Measurements from ENCODE around the gene TSC22D4. TPM values are rescaled to one million over a fixed set of nuclear protein-coding genes. Genes with fewer than 3 reads are reported as not detected.

TSC22D4 gene
- total and polyA plus RNA-seq, 9 of the 15 experiments (the other 6 are each of a cell fraction or from before 2014, with no cell fraction given) = 0.37 to 107 (median 28.7) TPM

DNA sequence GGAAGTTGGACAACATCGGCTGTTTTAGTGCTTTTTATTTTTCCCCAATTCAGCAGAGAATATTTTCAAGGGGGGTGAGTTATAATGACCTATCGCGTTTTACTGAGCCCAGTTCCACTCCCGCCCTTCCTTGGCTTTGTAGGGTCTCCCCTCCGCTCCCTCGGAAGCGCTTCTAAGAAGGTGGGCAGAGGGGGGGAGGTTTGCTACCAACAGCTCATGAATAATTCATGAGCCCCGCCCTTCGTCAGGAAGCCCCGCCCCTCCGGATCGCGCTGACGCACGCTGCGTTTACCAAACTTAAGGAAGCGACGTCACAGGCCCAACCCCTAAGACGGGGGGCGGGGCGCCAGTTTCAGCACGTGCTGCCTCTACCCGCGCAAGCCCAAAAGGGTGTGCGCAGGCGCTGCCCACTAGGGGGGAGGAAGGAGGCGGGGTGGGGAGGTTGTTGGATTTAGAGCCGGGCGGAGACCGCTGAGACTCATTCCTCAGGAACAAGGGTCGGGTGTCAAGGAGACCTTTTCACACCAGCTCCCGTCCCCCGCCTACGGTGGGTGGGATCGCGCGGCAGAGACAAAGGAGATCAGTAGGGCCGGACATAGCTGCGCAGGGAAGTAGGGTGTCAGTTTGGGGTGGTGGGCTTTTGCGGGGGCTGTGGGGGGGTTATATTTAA, 49.9 kb downstream of the TSC22D4 start (continued):
- TF ChIP-seq, protein P1, sequence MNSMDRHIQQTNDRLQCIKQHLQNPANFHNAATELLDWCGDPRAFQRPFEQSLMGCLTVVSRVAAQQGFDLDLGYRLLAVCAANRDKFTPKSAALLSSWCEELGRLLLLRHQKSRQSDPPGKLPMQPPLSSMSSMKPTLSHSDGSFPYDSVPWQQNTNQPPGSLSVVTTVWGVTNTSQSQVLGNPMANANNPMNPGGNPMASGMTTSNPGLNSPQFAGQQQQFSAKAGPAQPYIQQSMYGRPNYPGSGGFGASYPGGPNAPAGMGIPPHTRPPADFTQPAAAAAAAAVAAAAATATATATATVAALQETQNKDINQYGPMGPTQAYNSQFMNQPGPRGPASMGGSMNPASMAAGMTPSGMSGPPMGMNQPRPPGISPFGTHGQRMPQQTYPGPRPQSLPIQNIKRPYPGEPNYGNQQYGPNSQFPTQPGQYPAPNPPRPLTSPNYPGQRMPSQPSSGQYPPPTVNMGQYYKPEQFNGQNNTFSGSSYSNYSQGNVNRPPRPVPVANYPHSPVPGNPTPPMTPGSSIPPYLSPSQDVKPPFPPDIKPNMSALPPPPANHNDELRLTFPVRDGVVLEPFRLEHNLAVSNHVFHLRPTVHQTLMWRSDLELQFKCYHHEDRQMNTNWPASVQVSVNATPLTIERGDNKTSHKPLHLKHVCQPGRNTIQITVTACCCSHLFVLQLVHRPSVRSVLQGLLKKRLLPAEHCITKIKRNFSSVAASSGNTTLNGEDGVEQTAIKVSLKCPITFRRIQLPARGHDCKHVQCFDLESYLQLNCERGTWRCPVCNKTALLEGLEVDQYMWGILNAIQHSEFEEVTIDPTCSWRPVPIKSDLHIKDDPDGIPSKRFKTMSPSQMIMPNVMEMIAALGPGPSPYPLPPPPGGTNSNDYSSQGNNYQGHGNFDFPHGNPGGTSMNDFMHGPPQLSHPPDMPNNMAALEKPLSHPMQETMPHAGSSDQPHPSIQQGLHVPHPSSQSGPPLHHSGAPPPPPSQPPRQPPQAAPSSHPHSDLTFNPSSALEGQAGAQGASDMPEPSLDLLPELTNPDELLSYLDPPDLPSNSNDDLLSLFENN (IDR thresholded peaks at IDR 0.05; ENCODE audit: low read depth in 2 of 2, low read length in 2 of 2) = peak in 1 of 2 experiments; percentile 78; a peak in 2 of 4 replicates
- peak; percentile 15 to 24; a peak in 1 of 4 replicates for TF ChIP-seq ARNT (IDR thresholded peaks at IDR 0.05)
- TF ChIP-seq, protein P2, sequence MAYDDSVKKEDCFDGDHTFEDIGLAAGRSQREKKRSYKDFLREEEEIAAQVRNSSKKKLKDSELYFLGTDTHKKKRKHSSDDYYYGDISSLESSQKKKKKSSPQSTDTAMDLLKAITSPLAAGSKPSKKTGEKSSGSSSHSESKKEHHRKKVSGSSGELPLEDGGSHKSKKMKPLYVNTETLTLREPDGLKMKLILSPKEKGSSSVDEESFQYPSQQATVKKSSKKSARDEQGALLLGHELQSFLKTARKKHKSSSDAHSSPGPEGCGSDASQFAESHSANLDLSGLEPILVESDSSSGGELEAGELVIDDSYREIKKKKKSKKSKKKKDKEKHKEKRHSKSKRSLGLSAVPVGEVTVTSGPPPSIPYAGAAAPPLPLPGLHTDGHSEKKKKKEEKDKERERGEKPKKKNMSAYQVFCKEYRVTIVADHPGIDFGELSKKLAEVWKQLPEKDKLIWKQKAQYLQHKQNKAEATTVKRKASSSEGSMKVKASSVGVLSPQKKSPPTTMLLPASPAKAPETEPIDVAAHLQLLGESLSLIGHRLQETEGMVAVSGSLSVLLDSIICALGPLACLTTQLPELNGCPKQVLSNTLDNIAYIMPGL (CRISPR knock-in tag; IDR thresholded peaks at IDR 0.05) = 0 out of 2 replicates have a peak, but pooled peaks have one; percentile 81
- TF ChIP-seq ZNF354B (CRISPR knock-in tag; IDR thresholded peaks at IDR 0.05) = 0 out of 2 replicates have a peak, but pooled peaks have one; percentile 35
- TF ChIP-seq MYC (IDR thresholded peaks at IDR 0.05; ENCODE audit: low read depth, low read length) = peak; percentile 96
- TF ChIP-seq MYC (CRISPR knock-in tag; IDR thresholded peaks at IDR 0.05; ENCODE audit: borderline replicate concordance, low read depth) = no peak
- no peak for TF ChIP-seq MCM7 (IDR thresholded peaks at IDR 0.05)
- TF ChIP-seq NFE2 (IDR thresholded peaks at IDR 0.05; ENCODE audit: low read depth) = peak; percentile 82
- TF ChIP-seq POLR2B (IDR thresholded peaks at IDR 0.05; ENCODE audit: low read depth, partially characterized antibody) = peak; percentile 97
- no peak for TF ChIP-seq ZNF347 (CRISPR knock-in tag; IDR thresholded peaks at IDR 0.05; ENCODE audit: low read depth)
- peak; percentile 66 for TF ChIP-seq PHF8 (IDR thresholded peaks at IDR 0.05; ENCODE audit: borderline replicate concordance, low read length)
- peak in 1 of 3 experiments; percentile 56 for TF ChIP-seq YY1 (IDR thresholded peaks at IDR 0.05; ENCODE audit: borderline replicate concordance in 1 of 3, control insufficient read depth in 1 of 3, extremely low read depth in 1 of 3, insufficient read depth in 3 of 3, insufficient read length in 1 of 3, insufficient replicate concordance in 2 of 3, low read depth in 1 of 3, low read length in 2 of 3)
- peak; percentile 87 for TF ChIP-seq EGR1 (conservative IDR thresholded peaks at IDR 0.05)
- peak; percentile 96 for TF ChIP-seq TBP (optimal IDR thresholded peaks at IDR 0.05; ENCODE audit: low read depth, low read length)
- TF ChIP-seq, protein P3, sequence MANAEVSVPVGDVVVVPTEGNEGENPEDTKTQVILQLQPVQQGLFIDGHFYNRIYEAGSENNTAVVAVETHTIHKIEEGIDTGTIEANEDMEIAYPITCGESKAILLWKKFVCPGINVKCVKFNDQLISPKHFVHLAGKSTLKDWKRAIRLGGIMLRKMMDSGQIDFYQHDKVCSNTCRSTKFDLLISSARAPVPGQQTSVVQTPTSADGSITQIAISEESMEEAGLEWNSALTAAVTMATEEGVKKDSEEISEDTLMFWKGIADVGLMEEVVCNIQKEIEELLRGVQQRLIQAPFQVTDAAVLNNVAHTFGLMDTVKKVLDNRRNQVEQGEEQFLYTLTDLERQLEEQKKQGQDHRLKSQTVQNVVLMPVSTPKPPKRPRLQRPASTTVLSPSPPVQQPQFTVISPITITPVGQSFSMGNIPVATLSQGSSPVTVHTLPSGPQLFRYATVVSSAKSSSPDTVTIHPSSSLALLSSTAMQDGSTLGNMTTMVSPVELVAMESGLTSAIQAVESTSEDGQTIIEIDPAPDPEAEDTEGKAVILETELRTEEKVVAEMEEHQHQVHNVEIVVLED (CRISPR knock-in tag; IDR thresholded peaks at IDR 0.05) = peak; percentile 78
- peak; percentile 68; the same call in 1 of the 2 replicates for TF ChIP-seq ELF4 (CRISPR knock-in tag; IDR thresholded peaks at IDR 0.05)
- TF ChIP-seq HEY1 (CRISPR knock-in tag; IDR thresholded peaks at IDR 0.05; ENCODE audit: borderline replicate concordance) = peak; percentile 88; the same call in 1 of the 2 replicates
- TF ChIP-seq SP1 (CRISPR knock-in tag; IDR thresholded peaks at IDR 0.05) = peak; percentile 94
- TF ChIP-seq RNF2 (IDR thresholded peaks at IDR 0.05) = peak; percentile 68; the same call in 1 of the 2 replicates
- no peak for TF ChIP-seq TRIM28 (IDR thresholded peaks at IDR 0.05)

Data from K562 (cell line).